HCT116 (cell line): ENCODE measurements around the gene P2RY4. TPM values are rescaled to one million over a fixed set of nuclear protein-coding genes. Genes with fewer than 3 reads are reported as not detected.
A peak's percentile ranks its signal among the peaks of the same experiment; 100 is the strongest.

ENCODE experiments used
- ATAC-seq: fragments of 200-7000 bp; cut with Tn5 transposase; 2 replicates; pipeline ENCODE4 v1.9.1; 2020; ENCODE audit warnings: mild to moderate bottlenecking, moderate library complexity
- BruUV-seq: library from RNA; stranded (reverse); fragments of 400-500 nt; replicated peaks from 2 replicates; lab custom pipeline; 2021; lab: Mats Ljungman, UMichigan
- CTCF ChIA-PET: fragments of 300-600 bp; sonication (Branson Sonifier 250); formaldehyde crosslinking; loops from one replicate; lab custom pipeline; 2021; ENCODE audit warnings: antibody characterized with exemption; lab: Charles Lee
- POLR2A ChIA-PET: fragments of 300-600, 350-600 bp; sonication (Branson Sonifier 250); formaldehyde crosslinking; loops from one replicate; lab custom pipeline; 2021; ENCODE audit warnings: antibody characterized with exemption; lab: Charles Lee
- RAD21 ChIA-PET, 2 experiments: fragments of 300-600 bp; sonication (Branson Sonifier 250); formaldehyde crosslinking; loops; one replicate each; lab custom pipeline; 2023; ENCODE audit warnings: low total read pairs in 2 of 2; ENCODE audit not compliant: uncharacterized antibody in 2 of 2, unreplicated experiment in 2 of 2, low non-redundant PET in 1 of 2; lab: Charles Lee
- DNase-seq: peaks from one replicate; pipeline ENCODE4 v3.0.0-alpha.2; 2010; ENCODE audit warnings: low read depth, low spot score
- H2AFZ ChIP-seq: fragments of 200-600 bp; shearing (Covaris generic), sonication (generic); 2 replicates; pipeline ENCODE4 v1.6.1; 2017; ENCODE audit warnings: low read depth, mixed run types, mixed read lengths, antibody characterized with exemption, low read length; ENCODE audit not compliant: poor library complexity, severe bottlenecking
- H3K27ac ChIP-seq: 2 replicates; pipeline ENCODE4 v1.5.1; 2012; ENCODE audit warnings: low read depth, low read length
- H3K27me3 ChIP-seq: fragments of 200-600 bp; sonication (generic); 2 replicates; pipeline ENCODE4 v1.6.1; 2016; ENCODE audit warnings: mixed run types, low read length, mixed read lengths; ENCODE audit not compliant: insufficient read depth
- H3K36me3 ChIP-seq, 2 experiments: fragments of 200-500 bp in 1 of 2; fragments of 200-600 bp in 1 of 2; sonication (Bioruptor generic) in 1 of 2; sonication (generic) in 1 of 2; 2 replicates each; pipeline versions ENCODE4 v1.5.1 to v1.6.1; 2014 to 2016; ENCODE audit warnings: low read length in 2 of 2, inconsistent platforms in 1 of 2, mixed read lengths in 1 of 2, mixed run types in 1 of 2; ENCODE audit not compliant: insufficient read depth in 2 of 2, control insufficient read depth in 1 of 2
- H3K4me1 ChIP-seq, 2 experiments: fragments of 200-600 bp in 1 of 2; sonication (generic) in 1 of 2; 2 replicates each; pipeline versions ENCODE4 v1.5.1 to v1.6.1; 2012 to 2017; ENCODE audit warnings: low read length in 2 of 2, inconsistent platforms in 1 of 2, mild to moderate bottlenecking in 1 of 2, mixed read lengths in 1 of 2, mixed run types in 1 of 2, moderate library complexity in 1 of 2; ENCODE audit not compliant: insufficient read depth in 2 of 2, control insufficient read depth in 1 of 2
- H3K4me2 ChIP-seq: fragments of 200-600 bp; sonication (generic); 2 replicates; pipeline ENCODE4 v1.6.1; 2017; ENCODE audit warnings: mixed run types, low read length, mixed read lengths
- H3K4me3 ChIP-seq, 2 experiments: fragments of 200-600 bp in 1 of 2; sonication (generic) in 1 of 2; replicated peaks in 1 of 2; 2 replicates each; pipeline ENCODE4 v1.5.1; 2011 to 2016; ENCODE audit warnings: low read length in 2 of 2, control low read depth in 1 of 2, low read depth in 1 of 2, mild to moderate bottlenecking in 1 of 2, mixed read lengths in 1 of 2, mixed run types in 1 of 2
- H3K79me2 ChIP-seq: fragments of 200-600 bp; sonication (generic); 2 replicates; pipeline ENCODE4 v1.6.1; 2017; ENCODE audit warnings: mild to moderate bottlenecking, mixed run types, low read length, moderate library complexity, mixed read lengths; ENCODE audit not compliant: insufficient read depth
- H3K9ac ChIP-seq: fragments of 200-600 bp; sonication (generic); 2 replicates; pipeline ENCODE4 v1.6.1; 2016; ENCODE audit warnings: low read length, mixed read lengths
- H3K9me2 ChIP-seq: fragments of 200-600 bp; sonication (generic), shearing (Covaris generic); 2 replicates; pipeline ENCODE4 v1.6.1; 2017; ENCODE audit warnings: mixed run types, mild to moderate bottlenecking, moderate library complexity; ENCODE audit not compliant: insufficient read depth
- H3K9me3 ChIP-seq, 2 experiments: fragments of 200-500 bp in 1 of 2; fragments of 200-600 bp in 1 of 2; sonication (Bioruptor generic) in 1 of 2; sonication (generic) in 1 of 2; 2 replicates each; pipeline ENCODE4 v1.6.1; 2014 to 2017; ENCODE audit warnings: low read length in 2 of 2, mixed read lengths in 2 of 2, inconsistent platforms in 1 of 2, low read depth in 1 of 2, mild to moderate bottlenecking in 1 of 2, mixed run types in 1 of 2, moderate library complexity in 1 of 2; ENCODE audit not compliant: control insufficient read depth in 1 of 2, insufficient read depth in 1 of 2
- H4K20me1 ChIP-seq: fragments of 200-600 bp; sonication (generic), shearing (Covaris generic); 2 replicates; pipeline ENCODE4 v1.6.1; 2017; ENCODE audit warnings: mixed run types, mild to moderate bottlenecking, moderate library complexity; ENCODE audit not compliant: insufficient read depth
- CBX3 ChIP-seq: IDR thresholded peaks from 2 replicates; pipeline ENCODE4 v1.6.1; 2012; ENCODE audit warnings: low read depth
- CEBPB ChIP-seq: IDR thresholded peaks from 2 replicates; pipeline ENCODE4 v1.6.1; 2012; ENCODE audit warnings: low read depth
- EZH2 ChIP-seq: fragments of 200-600 bp; sonication (generic); IDR thresholded peaks from 2 replicates; pipeline ENCODE4 v1.6.1; 2017; ENCODE audit warnings: antibody characterized with exemption, mixed run types
- EZH2phosphoT487 ChIP-seq: fragments of 200-600 bp; IDR thresholded peaks from 2 replicates; pipeline ENCODE4 v1.6.1; 2018; ENCODE audit warnings: antibody characterized with exemption, borderline replicate concordance
- FOSL1 ChIP-seq: IDR thresholded peaks from 2 replicates; pipeline ENCODE4 v1.6.1; 2012; ENCODE audit warnings: low read depth
- JUND ChIP-seq: IDR thresholded peaks from 2 replicates; pipeline ENCODE4 v1.6.1; 2012
- POLR2AphosphoS5 ChIP-seq: IDR thresholded peaks from 2 replicates; pipeline ENCODE4 v1.6.1; 2011; ENCODE audit warnings: mild to moderate bottlenecking, low read depth, low read length, moderate library complexity
- SIN3A ChIP-seq: IDR thresholded peaks from 2 replicates; pipeline ENCODE4 v1.6.1; 2012; ENCODE audit warnings: low read depth
- SP1 ChIP-seq: IDR thresholded peaks from 2 replicates; pipeline ENCODE4 v1.6.1; 2012; ENCODE audit warnings: low read depth
- SRF ChIP-seq: IDR thresholded peaks from 2 replicates; pipeline ENCODE4 v1.6.1; 2012; ENCODE audit warnings: low read depth
- TCF7L2 ChIP-seq: IDR thresholded peaks from 2 replicates; pipeline ENCODE4 v1.7.0; 2011; ENCODE audit warnings: borderline replicate concordance, inconsistent platforms; ENCODE audit not compliant: insufficient read depth, insufficient read length; ENCODE audit errors: extremely low read depth
- ZFX ChIP-seq: fragments of 450-650 bp; IDR thresholded peaks from 2 replicates; pipeline ENCODE4 v1.6.1; 2017
- ZNF274 ChIP-seq: fragments of 200-500 bp; sonication (Bioruptor generic); IDR thresholded peaks from 2 replicates; pipeline ENCODE4 v1.6.1; 2014; ENCODE audit warnings: mild to moderate bottlenecking, low read depth, low read length, inconsistent platforms
- intact Hi-C: fragments of 100-400 bp; cut with micrococcal nuclease; formaldehyde crosslinking; loops from 2 replicates; pipeline ENCODE4 v1.10.0; 2022
- total RNA-seq: library from RNA; stranded (reverse); gene quantifications from one replicate; pipeline ENCODE4 v1.2.1, GENCODE V29; 2021; ENCODE audit not compliant: unreplicated experiment
- TF ChIP-seq, protein P1 (sequence below): IDR thresholded peaks from 2 replicates; pipeline ENCODE4 v1.6.1; 2012
- TF ChIP-seq, protein P2 (sequence below): IDR thresholded peaks from 2 replicates; pipeline ENCODE4 v1.6.1; 2011; ENCODE audit warnings: mild to moderate bottlenecking, low read length, moderate library complexity; ENCODE audit not compliant: insufficient replicate concordance; ENCODE audit errors: extremely low read depth

Gene P2RY4
- total RNA-seq, 1 experiment from 2014 or later = not detected

DNA sequence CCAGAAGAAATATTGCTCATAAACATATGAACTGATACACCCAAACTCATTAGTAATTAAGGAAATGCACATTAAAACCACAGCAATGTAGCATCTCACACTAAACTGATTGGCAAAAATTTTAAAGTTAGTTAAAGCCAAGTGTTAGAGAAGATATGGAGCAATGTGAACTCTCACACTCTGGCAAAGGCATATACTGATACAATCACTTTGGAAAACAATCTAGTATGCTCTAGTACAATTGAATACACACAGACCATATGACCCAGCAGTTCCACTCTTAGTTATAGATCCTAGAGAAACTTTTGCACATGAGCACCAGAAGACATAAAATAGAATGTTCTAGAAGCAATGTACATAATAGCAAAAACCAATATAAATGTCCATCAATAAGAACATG lies 34.0 kb downstream of the P2RY4 start:
- Histone ChIP-seq H3K4me1 (peaks cover 0 to 3% of the 10 kb centered on the region in 2 experiments; a peak in 1 of 4 replicates), H3K9ac (no peak overlapping the region), H3K36me3 (no peaks in the 10 kb centered on the region), H3K4me2 (no peak overlapping the region), H2AFZ (no peak overlapping the region), H3K27me3 (no peaks in the 10 kb centered on the region), H3K4me3 (no peak overlapping the region), H4K20me1 (no peaks in the 10 kb centered on the region), H3K9me3 (no peaks in the 10 kb centered on the region), H3K27ac (no peak overlapping the region), H3K9me2 (no peaks in the 10 kb centered on the region), H3K79me2 (no peaks in the 10 kb centered on the region)
- no peak for TF ChIP-seq ZNF274
- no peak for TF ChIP-seq EZH2
- TF ChIP-seq JUND = no peak
- ChIA-PET CTCF (no interaction called here), RAD21 (no interaction called here), POLR2A (no interaction called here)
- no TSS peak for BruUV-seq
- intact Hi-C loops = no loop called here
- no peak for DNase-seq
- ATAC-seq = no peak

DNA sequence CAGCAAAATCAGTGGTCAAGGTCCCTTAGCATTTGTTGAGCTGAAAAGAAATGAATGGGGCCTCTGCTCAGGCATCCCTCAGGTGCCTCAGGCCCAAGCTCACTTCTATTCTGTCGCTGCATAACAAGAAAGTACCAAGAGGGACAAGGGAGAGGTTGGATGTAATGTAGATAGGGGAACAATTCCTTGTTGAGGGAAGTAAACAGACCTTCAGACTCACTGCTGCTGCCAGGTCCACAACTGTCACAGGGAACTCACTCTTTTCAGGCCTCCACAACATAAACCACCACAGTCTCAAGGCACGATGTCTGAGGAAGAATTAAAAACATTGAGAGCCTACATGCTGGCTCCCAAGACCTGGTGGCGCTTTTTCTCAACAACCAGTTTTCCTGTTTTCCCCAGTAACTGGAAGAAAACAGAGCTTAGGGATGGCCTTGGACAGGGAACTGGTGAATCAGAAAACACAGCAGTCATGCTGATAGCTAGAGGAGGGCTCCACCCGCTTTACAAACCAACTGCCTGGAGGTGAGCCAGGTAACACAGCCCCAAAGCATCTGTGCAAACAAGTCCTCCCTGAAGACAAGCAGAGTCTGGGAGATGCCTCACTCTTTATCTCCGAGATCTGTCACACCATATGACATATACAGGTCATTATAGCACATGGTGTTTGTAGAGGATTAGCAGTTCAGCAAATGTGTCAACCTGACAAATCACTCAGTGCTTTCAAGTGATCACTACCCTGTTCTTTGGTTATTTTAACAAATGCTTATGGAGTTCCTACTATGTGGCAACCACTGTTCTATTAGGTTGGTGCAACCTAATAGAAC lies 39.9 kb downstream of the P2RY4 start:
- Histone ChIP-seq H3K9me2 (no peaks in the 10 kb centered on the region), H3K4me1 (peaks cover 8 to 16% of the 10 kb centered on the region in 2 experiments), H3K27me3 (no peaks in the 10 kb centered on the region), H3K9me3 (no peaks in the 10 kb centered on the region), H3K27ac (no peak overlapping the region), H3K36me3 (no peaks in the 10 kb centered on the region), H3K4me3 (0 out of 4 replicates have a peak overlapping the region, but pooled peaks of 1 of the 2 experiments have one; percentile 11), H3K4me2 (peak overlapping the region; percentile 62), H3K9ac (peak overlapping the region; percentile 17; the same call in 1 of the 2 replicates), H4K20me1 (no peaks in the 10 kb centered on the region), H3K79me2 (no peaks in the 10 kb centered on the region), H2AFZ (peak overlapping the region; percentile 45)
- peak; percentile 96 for ATAC-seq
- peak; percentile 50 for DNase-seq
- no TSS peak for BruUV-seq
- RAD21 ChIA-PET = no interaction called here
- POLR2A ChIA-PET = no interaction called here
- CTCF ChIA-PET = no interaction called here
- intact Hi-C loops = no loop called here
- TF ChIP-seq, protein P1, sequence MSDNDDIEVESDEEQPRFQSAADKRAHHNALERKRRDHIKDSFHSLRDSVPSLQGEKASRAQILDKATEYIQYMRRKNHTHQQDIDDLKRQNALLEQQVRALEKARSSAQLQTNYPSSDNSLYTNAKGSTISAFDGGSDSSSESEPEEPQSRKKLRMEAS = no peak
- no peak for TF ChIP-seq SIN3A
- TF ChIP-seq EZH2 = no peak
- TF ChIP-seq JUND = 0 out of 2 replicates have a peak, but pooled peaks have one; percentile 23
- TF ChIP-seq ZFX = no peak
- TF ChIP-seq CEBPB = no peak
- TF ChIP-seq CBX3 = no peak
- TF ChIP-seq POLR2AphosphoS5 = peak; percentile 24; the same call in 1 of the 2 replicates
- TF ChIP-seq SP1 = no peak
- TF ChIP-seq FOSL1 = no peak
- no peak for TF ChIP-seq EZH2phosphoT487
- TF ChIP-seq, protein P2, sequence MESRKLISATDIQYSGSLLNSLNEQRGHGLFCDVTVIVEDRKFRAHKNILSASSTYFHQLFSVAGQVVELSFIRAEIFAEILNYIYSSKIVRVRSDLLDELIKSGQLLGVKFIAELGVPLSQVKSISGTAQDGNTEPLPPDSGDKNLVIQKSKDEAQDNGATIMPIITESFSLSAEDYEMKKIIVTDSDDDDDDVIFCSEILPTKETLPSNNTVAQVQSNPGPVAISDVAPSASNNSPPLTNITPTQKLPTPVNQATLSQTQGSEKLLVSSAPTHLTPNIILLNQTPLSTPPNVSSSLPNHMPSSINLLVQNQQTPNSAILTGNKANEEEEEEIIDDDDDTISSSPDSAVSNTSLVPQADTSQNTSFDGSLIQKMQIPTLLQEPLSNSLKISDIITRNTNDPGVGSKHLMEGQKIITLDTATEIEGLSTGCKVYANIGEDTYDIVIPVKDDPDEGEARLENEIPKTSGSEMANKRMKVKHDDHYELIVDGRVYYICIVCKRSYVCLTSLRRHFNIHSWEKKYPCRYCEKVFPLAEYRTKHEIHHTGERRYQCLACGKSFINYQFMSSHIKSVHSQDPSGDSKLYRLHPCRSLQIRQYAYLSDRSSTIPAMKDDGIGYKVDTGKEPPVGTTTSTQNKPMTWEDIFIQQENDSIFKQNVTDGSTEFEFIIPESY = no peak
- no peak for TF ChIP-seq SRF
- TF ChIP-seq TCF7L2 = peak; percentile 7
